K562 (cell line): Measurements from ENCODE around the gene TOMM5. TPM values are rescaled to one million over a fixed set of nuclear protein-coding genes. Genes with fewer than 3 reads are reported as not detected.

Experiments
- ATAC-seq: fragments of 200-7000 bp; cut with Tn5 transposase; 3 replicates; pipeline ENCODE4 v1.9.1; 2020; ENCODE audit warnings: moderate library complexity
- BruUV-seq: library from RNA; stranded (reverse); fragments of 400-500 nt; replicated peaks from 2 replicates; lab custom pipeline; 2021; lab: Mats Ljungman, UMichigan
- CTCF ChIA-PET: fragments of 300-600 bp; formaldehyde crosslinking; extraction: SDS; loops from one replicate; lab custom pipeline; 2021; ENCODE audit warnings: low intra/inter-chr PET ratio; lab: Yijun Ruan, JAX
- POLR2A ChIA-PET: fragments of 300-600, 350-650 bp; sonication (Branson Sonifier 250); formaldehyde crosslinking; extraction: SDS; loops from one replicate; lab custom pipeline; 2021; ENCODE audit warnings: antibody characterized with exemption, inconsistent platforms; lab: Yijun Ruan, JAX
- DNase-seq, 4 experiments: peaks; one replicate each; pipeline versions ENCODE4 v3.0.0 to v3.0.0-alpha.2; 2011 to 2018; ENCODE audit warnings: low spot score in 3 of 4, mixed read lengths in 3 of 4; ENCODE audit errors: extremely low read depth in 1 of 4
- FAIRE-seq: peaks from 2 replicates; lab custom pipeline; 2011; peaks lifted over from hg19 to GRCh38; lab: Jason Lieb, UNC
- H2AFZ ChIP-seq: 2 replicates; pipeline ENCODE4 v1.6.0; 2011; ENCODE audit warnings: low read depth, low read length, control low read depth, inconsistent platforms
- H3K27ac ChIP-seq: fragments of 200-600 bp; 3 replicates; pipeline ENCODE4 v1.8.0; 2011; ENCODE audit warnings: low read depth, mild to moderate bottlenecking, control low read depth, inconsistent platforms, low read length, moderate library complexity, mixed read lengths; ENCODE audit errors: extremely low read depth
- H3K27me3 ChIP-seq, 2 experiments: fragments of 300-600 bp in 1 of 2; 2 replicates in 1 of 2; 3 replicates in 1 of 2; pipeline versions ENCODE4 v1.6.0 to v1.8.0; 2011; ENCODE audit warnings: inconsistent platforms in 2 of 2, low read length in 2 of 2, mild to moderate bottlenecking in 1 of 2, mixed read lengths in 1 of 2, moderate library complexity in 1 of 2; ENCODE audit not compliant: control insufficient read depth in 2 of 2, insufficient read depth in 2 of 2
- H3K36me3 ChIP-seq: fragments of 300-600 bp; 3 replicates; pipeline ENCODE4 v1.8.0; 2011; ENCODE audit warnings: mild to moderate bottlenecking, low read length, inconsistent platforms; ENCODE audit not compliant: control insufficient read depth, insufficient read depth
- H3K4me1 ChIP-seq, 2 experiments: fragments of 200-600 bp in 1 of 2; replicated peaks in 1 of 2; 2 replicates in 1 of 2; 3 replicates in 1 of 2; pipeline versions ENCODE4 v1.5.1 to v1.8.0; 2011; ENCODE audit warnings: inconsistent platforms in 2 of 2, low read length in 2 of 2, mild to moderate bottlenecking in 1 of 2, mixed read lengths in 1 of 2, moderate library complexity in 1 of 2; ENCODE audit not compliant: control insufficient read depth in 2 of 2, insufficient read depth in 2 of 2
- H3K4me2 ChIP-seq: 2 replicates; pipeline ENCODE4 v1.6.1; 2011; ENCODE audit warnings: low read length, control low read depth, inconsistent platforms, mixed read lengths; ENCODE audit not compliant: insufficient read depth
- H3K4me3 ChIP-seq: fragments of 200-600 bp; sonication (generic), shearing (Covaris generic); 2 replicates; pipeline ENCODE4 v1.5.1; 2016; ENCODE audit warnings: control low read depth, inconsistent platforms
- H3K79me2 ChIP-seq: fragments of 200-600 bp; 3 replicates; pipeline ENCODE4 v1.8.0; 2011; ENCODE audit warnings: low read length, inconsistent platforms; ENCODE audit not compliant: control insufficient read depth, insufficient read depth
- H3K9ac ChIP-seq, 2 experiments: 2 replicates each; pipeline versions ENCODE4 v1.6.0 to v1.6.1; 2011; ENCODE audit warnings: low read depth in 2 of 2, low read length in 2 of 2, control low read depth in 1 of 2, inconsistent platforms in 1 of 2, mild to moderate bottlenecking in 1 of 2, mixed read lengths in 1 of 2; ENCODE audit not compliant: insufficient read depth in 1 of 2
- H3K9me1 ChIP-seq: one replicate; pipeline ENCODE4 v1.6.0; 2011; ENCODE audit warnings: inconsistent platforms, mild to moderate bottlenecking, low read length, moderate library complexity; ENCODE audit not compliant: control insufficient read depth, insufficient read depth
- H3K9me3 ChIP-seq: replicated peaks from 2 replicates; pipeline ENCODE4 v1.5.1; 2011; ENCODE audit warnings: low read depth, low read length, inconsistent platforms; ENCODE audit not compliant: control insufficient read depth, insufficient read depth
- H4K20me1 ChIP-seq: replicated peaks from 2 replicates; pipeline ENCODE4 v1.6.1; 2011; ENCODE audit warnings: low read length, inconsistent platforms, mixed read lengths; ENCODE audit not compliant: control insufficient read depth, insufficient read depth
- CEBPG ChIP-seq, 3 experiments: fragments of 200-800 bp in 1 of 3; sonication (Bioruptor generic) in 1 of 3; sonication (generic) in 1 of 3; formaldehyde crosslinking in 1 of 3; IDR thresholded peaks in 2 of 3; conservative IDR thresholded peaks in 1 of 3; 2 replicates each; pipeline versions ENCODE4 v1.6.1 to v1.8.0; 2016 to 2022; ENCODE audit warnings: missing compliant biosample characterization in 2 of 3, missing genetic modification characterization in 2 of 3, mild to moderate bottlenecking in 1 of 3, missing genetic modification reagents in 1 of 3
- HBP1 ChIP-seq: fragments of 450-650 bp; formaldehyde crosslinking; IDR thresholded peaks from 2 replicates; pipeline ENCODE4 v1.4.0; 2022; ENCODE audit warnings: missing genetic modification characterization
- HMG20A ChIP-seq: fragments of 450-650 bp; formaldehyde crosslinking; conservative IDR thresholded peaks from 2 replicates; pipeline ENCODE4 v1.4.0; 2020; ENCODE audit warnings: mild to moderate bottlenecking, mixed read lengths
- MECOM ChIP-seq: fragments of 250-450 bp; sonication (Bioruptor Pico); IDR thresholded peaks from 2 replicates; pipeline ENCODE4 v1.8.0; 2022; ENCODE audit warnings: inconsistent platforms
- MIER1 ChIP-seq: fragments of 450-650 bp; IDR thresholded peaks from 2 replicates; pipeline ENCODE4 v1.6.1; 2016; ENCODE audit warnings: antibody characterized with exemption, mild to moderate bottlenecking, low read depth
- RBM34 ChIP-seq: fragments of 200-400 bp; formaldehyde crosslinking; IDR thresholded peaks from 2 replicates; pipeline ENCODE4 v1.6.1; 2018; ENCODE audit warnings: low read length, borderline replicate concordance; ENCODE audit not compliant: insufficient read depth
- SFPQ ChIP-seq: fragments of 200-400 bp; formaldehyde crosslinking; IDR thresholded peaks from 2 replicates; pipeline ENCODE4 v1.6.1; 2017; ENCODE audit warnings: mild to moderate bottlenecking, low read depth, low read length, moderate library complexity
- TBP ChIP-seq: optimal IDR thresholded peaks from 2 replicates; pipeline ENCODE3; 2011; ENCODE audit warnings: low read depth, low read length, improper control_type of control experiment
- ZBTB8A ChIP-seq: fragments of 450-650 bp; IDR thresholded peaks from 2 replicates; pipeline ENCODE4 v1.6.1; 2018; ENCODE audit warnings: mild to moderate bottlenecking, moderate library complexity; ENCODE audit not compliant: partially characterized antibody
- ZC3H4 ChIP-seq: sonication (generic); formaldehyde crosslinking; IDR thresholded peaks from 2 replicates; pipeline ENCODE4 v1.9.0; 2021; ENCODE audit warnings: missing genetic modification reagents, borderline replicate concordance
- ZNF311 ChIP-seq: fragments of 250-450 bp; sonication (Bioruptor Pico); IDR thresholded peaks from 2 replicates; pipeline ENCODE4 v1.4.0; 2020; ENCODE audit warnings: mild to moderate bottlenecking, moderate library complexity
- ZNF586 ChIP-seq: fragments of 450-650 bp; formaldehyde crosslinking; conservative IDR thresholded peaks from 2 replicates; pipeline ENCODE4 v1.4.0; 2020; ENCODE audit warnings: mild to moderate bottlenecking, moderate library complexity
- WGBS: fragments of 100-300 bp; shearing (Covaris generic); methylation state at CpG from one replicate; pipeline ENCODE4 v1.1.6; 2016; ENCODE audit warnings: low coverage, mixed read lengths; ENCODE audit not compliant: insufficient coverage; ENCODE audit errors: missing lambda C conversion rate; 5-methylcytosine and 5-hydroxymethylcytosine counted together
- in situ Hi-C: fragments of 300-500 bp; cut with MboI; formaldehyde crosslinking; loops from 4 replicates; pipeline ENCODE4 v1.15.0; 2018; ENCODE audit warnings: inconsistent platforms, mixed read lengths
- intact Hi-C: fragments of 100-400 bp; cut with micrococcal nuclease; formaldehyde crosslinking; loops from 2 replicates; pipeline ENCODE4 v1.14.2; 2022
- polyA plus RNA-seq, 8 experiments: library from polyadenylated mRNA; depleted of rRNA in 4 of 8; stranded (reverse) in 5 of 8; unstranded in 3 of 8; fragments of >200 nt; fragmentation: Nextera tagmentation in 2 of 8; fragmentation: Illumina TruSeq in 1 of 8; extraction: Ambion mirVana in 2 of 8; extraction: Trizol in 1 of 8; gene quantifications; 2 replicates each; pipeline versions ENCODE4 v1.2.1 to v1.2.3, GENCODE V29; 2011 to 2014; ENCODE audit warnings: inconsistent platforms in 1 of 8, missing spikeins in 1 of 8
- total RNA-seq, 7 experiments: library from RNA; depleted of rRNA in 6 of 7; stranded (reverse); fragments of >200 nt in 6 of 7; fragmentation: Illumina TruSeq in 2 of 7; extraction: Trizol in 2 of 7; gene quantifications; 2 replicates each; pipeline versions ENCODE4 v1.2.1 to v1.2.3, GENCODE V29; 2011 to 2021; ENCODE audit warnings: low replicate concordance in 1 of 7

TOMM5 gene
- total and polyA plus RNA-seq, 9 of the 15 experiments (the other 6 are each of a cell fraction or from before 2014, with no cell fraction given) = 262 to 1,742 (median 496) TPM

GRCh38 chr9:37574241-37574721, 18.1 kb downstream of the TOMM5 start:
- no peaks in the 10 kb centered on the region for H4K20me1 ChIP-seq
- peaks cover 38% of the 10 kb centered on the region for H3K36me3 ChIP-seq
- no peak overlapping the region for H2AFZ ChIP-seq
- DNase-seq (no peak), ATAC-seq (no peak), FAIRE-seq (no peak)
- ChIA-PET POLR2A (interaction anchor here (1.4 to 2.3 kb wide), 3 partner anchors 14 to 17 kb away, joined by 3 to 5 read pairs (median 5); no protein-coding TSS in a partner anchor), CTCF (no interaction called here)
- H3K4me3 ChIP-seq = no peak overlapping the region
- no peak overlapping the region for H3K9ac ChIP-seq
- H3K9me3 ChIP-seq = no peaks in the 10 kb centered on the region
- TF ChIP-seq RBM34 (no peak), CEBPG (CRISPR knock-in tag; IDR thresholded peaks at IDR 0.05) (no peak), CEBPG (tag; conservative IDR thresholded peaks at IDR 0.05 in 1 of 2, IDR thresholded peaks at IDR 0.05 in 1 of 2) (0 out of 4 replicates have a peak, but pooled peaks of 1 of the 2 experiments have one; percentile 10)
- H3K27me3 ChIP-seq = no peaks in the 10 kb centered on the region
- H3K9me1 ChIP-seq = no peaks in the 10 kb centered on the region
- in situ Hi-C loops = no loop called here
- no peaks in the 10 kb centered on the region for H3K4me1 ChIP-seq
- no peak overlapping the region for H3K27ac ChIP-seq
- 68% methylated on average over 5 of the region's 5 CpGs for WGBS
- intact Hi-C loops = no loop called here
- no TSS peak for BruUV-seq
- no peak overlapping the region for H3K4me2 ChIP-seq
- H3K79me2 ChIP-seq = peaks cover 22% of the 10 kb centered on the region; the same call in 1 of the 3 replicates

GRCh38 chr9:37571282-37571681, 21.1 kb downstream of the TOMM5 start:
- Histone ChIP-seq H3K27me3 (no peaks in the 10 kb centered on the region), H3K79me2 (peaks cover 10% of the 10 kb centered on the region; the same call in 1 of the 3 replicates), H3K9ac (no peak overlapping the region), H3K4me1 (no peaks in the 10 kb centered on the region), H3K9me1 (no peaks in the 10 kb centered on the region), H3K27ac (no peak overlapping the region), H3K4me2 (no peak overlapping the region), H3K9me3 (no peaks in the 10 kb centered on the region), H3K36me3 (peaks cover 19% of the 10 kb centered on the region), H4K20me1 (no peaks in the 10 kb centered on the region), H2AFZ (no peak overlapping the region), H3K4me3 (no peak overlapping the region)
- WGBS = 88% methylated on average over 1 of the region's 1 CpG
- BruUV-seq = no TSS peak
- ChIA-PET POLR2A (interaction anchor here (0.6 to 1.8 kb wide), 3 partner anchors 7 to 547 kb away, joined by 3 to 4 read pairs (median 3); no protein-coding TSS in a partner anchor), CTCF (no interaction called here)
- FAIRE-seq = no peak
- intact Hi-C loops (no loop called here), in situ Hi-C loops (no loop called here)
- ATAC-seq = no peak
- no peak for DNase-seq
- TF ChIP-seq ZNF311 (CRISPR knock-in tag) (no peak), MECOM (CRISPR knock-in tag) (no peak), TBP (no peak), SFPQ (no peak), MIER1 (no peak), ZNF586 (no peak), HMG20A (CRISPR knock-in tag) (no peak), ZBTB8A (no peak), ZC3H4 (CRISPR knock-in tag) (no peak), HBP1 (no peak)
